Measurements from ENCODE around the gene PLCB2. TPM values are rescaled to one million over a fixed set of nuclear protein-coding genes. Genes with fewer than 3 reads are reported as not detected.
A peak's percentile ranks its signal among the peaks of the same experiment; 100 is the strongest.

PLCB2 gene
- total and polyA plus RNA-seq, 9 of the 15 experiments (the other 6 are each of a cell fraction or from before 2014, with no cell fraction given), result 0.37 to 12.3 (median 8.0) TPM

DNA sequence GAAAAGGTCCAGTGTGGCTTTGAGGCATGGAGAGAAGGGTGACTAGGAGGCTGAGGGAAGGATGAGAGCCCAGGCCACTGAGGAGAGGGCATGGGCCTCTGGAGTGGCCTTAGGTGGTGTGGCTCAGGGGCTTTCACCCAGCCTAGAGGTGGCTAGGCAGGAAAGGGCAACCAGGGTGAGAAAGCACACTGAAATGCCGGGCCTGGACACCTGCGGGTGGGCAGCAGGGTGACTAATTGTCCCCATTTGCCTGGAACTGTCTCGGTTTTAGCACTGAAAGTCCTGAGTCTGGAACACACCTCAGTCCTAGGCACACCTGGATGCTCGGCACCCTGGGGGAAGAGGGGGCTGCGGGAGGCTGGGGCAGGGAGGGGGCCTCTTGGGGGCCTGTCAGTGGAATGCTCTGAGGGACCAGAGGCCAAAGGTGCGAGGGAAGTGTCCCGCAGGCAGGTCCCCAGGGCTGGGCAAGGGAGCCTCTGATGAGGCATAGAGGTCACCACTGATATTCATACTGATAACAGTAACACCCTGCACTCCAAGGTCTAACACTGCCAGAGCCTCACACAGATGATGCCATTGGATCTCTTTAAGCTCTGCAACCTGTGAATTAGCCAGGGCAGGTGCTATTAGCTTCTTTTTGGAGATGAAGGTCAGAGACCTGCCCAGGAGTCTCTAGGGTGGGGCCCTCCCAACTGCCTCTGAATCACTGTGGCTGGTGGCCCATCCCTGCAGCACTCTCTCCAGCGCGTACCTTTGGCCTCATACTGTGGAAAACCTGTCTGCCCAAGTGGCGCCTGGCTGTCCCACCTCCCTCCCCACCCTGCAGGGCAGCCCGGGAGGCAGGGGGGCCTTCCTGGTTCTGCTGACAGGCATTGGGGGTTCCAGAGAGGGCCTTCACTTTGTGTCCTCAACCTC is 40.1 kb upstream of the PLCB2 start (continued):
- TF ChIP-seq, protein P1, sequence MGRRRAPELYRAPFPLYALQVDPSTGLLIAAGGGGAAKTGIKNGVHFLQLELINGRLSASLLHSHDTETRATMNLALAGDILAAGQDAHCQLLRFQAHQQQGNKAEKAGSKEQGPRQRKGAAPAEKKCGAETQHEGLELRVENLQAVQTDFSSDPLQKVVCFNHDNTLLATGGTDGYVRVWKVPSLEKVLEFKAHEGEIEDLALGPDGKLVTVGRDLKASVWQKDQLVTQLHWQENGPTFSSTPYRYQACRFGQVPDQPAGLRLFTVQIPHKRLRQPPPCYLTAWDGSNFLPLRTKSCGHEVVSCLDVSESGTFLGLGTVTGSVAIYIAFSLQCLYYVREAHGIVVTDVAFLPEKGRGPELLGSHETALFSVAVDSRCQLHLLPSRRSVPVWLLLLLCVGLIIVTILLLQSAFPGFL (CRISPR knock-in tag; IDR thresholded peaks at IDR 0.05), result no peak
- TF ChIP-seq, protein P2, sequence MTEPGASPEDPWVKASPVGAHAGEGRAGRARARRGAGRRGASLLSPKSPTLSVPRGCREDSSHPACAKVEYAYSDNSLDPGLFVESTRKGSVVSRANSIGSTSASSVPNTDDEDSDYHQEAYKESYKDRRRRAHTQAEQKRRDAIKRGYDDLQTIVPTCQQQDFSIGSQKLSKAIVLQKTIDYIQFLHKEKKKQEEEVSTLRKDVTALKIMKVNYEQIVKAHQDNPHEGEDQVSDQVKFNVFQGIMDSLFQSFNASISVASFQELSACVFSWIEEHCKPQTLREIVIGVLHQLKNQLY (CRISPR knock-in tag; conservative IDR thresholded peaks at IDR 0.05), result no peak

DNA sequence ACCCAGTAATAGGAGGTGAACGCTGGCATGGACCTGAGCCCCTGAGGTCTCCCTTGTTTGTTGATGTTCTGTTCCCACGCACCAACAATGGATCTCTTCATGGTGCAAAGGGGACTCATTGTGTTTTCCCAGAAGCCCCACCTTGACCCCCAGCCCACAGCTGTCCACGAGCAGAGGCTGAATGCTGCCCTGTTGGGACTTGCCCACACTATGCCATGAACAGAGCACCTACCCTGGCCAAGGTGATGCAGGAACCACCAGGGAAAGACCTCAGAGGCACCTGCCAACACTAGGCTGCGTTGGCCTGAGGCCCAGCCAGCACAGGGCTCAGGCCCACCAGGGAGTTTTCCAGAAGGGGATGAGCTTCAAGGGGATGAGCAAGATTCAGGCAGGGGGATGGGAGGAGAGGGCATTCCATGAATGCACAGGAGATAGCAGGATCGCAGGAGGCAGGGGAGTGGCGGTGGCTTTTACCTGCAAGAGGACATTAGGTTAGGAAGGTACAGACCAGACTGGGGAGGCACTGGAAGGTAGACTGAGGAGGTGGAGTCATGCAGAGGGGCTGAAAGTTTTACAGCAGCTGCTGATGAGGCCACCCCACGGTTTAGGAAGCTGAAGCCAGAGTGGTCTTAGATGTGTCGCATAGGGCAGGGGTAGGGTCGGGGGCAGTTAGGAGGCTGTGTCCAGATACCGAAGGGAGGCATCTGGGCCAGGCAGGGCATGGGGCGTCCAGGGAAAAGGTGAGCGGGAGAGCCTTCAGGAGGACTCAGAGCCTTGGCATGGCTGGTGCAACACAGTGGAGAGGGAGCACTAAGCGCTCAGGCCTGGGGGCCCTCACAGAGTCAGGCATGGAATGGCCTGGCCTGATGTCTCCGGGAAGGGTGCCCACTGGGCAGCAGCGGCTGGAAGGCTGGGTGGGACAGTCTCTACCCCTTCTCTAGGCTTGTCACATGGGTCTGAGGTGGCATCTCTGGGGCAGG is 39.1 kb upstream of the PLCB2 start:
- in situ Hi-C loops (cut with MboI), result loop anchor here (5.0 to 10.0 kb wide), 2 partner anchors 75 to 538 kb away; no protein-coding TSS in a partner anchor
- DNase-seq (ENCODE audit: extremely low read depth in 1 of 4, low spot score in 3 of 4) (no peak), FAIRE-seq (no peak), ATAC-seq (no peak)
- BruUV-seq (replicated peaks), result no TSS peak
- Histone ChIP-seq H3K4me3 (no peak overlapping the region), H4K20me1 (replicated peaks; ENCODE audit: control insufficient read depth, insufficient read depth, low read length) (no peaks in the 10 kb centered on the region; the same call in 1 of the 2 replicates), H3K9ac (ENCODE audit: insufficient read depth in 1 of 2, low read depth in 2 of 2, low read length in 2 of 2) (peak overlapping the region in 1 of 2 experiments; percentile 40; a peak in 2 of 4 replicates), H3K4me1 (replicated peaks in 1 of 2; ENCODE audit: control insufficient read depth in 2 of 2, insufficient read depth in 2 of 2, low read length in 2 of 2) (peaks cover 0 to 9% of the 10 kb centered on the region in 2 experiments; a peak in 1 of 5 replicates), H3K79me2 (ENCODE audit: control insufficient read depth, insufficient read depth, low read length) (no peaks in the 10 kb centered on the region), H3K9me1 (ENCODE audit: control insufficient read depth, insufficient read depth, low read length) (no peaks in the 10 kb centered on the region), H3K27ac (ENCODE audit: extremely low read depth, low read depth, low read length) (no peak overlapping the region), H3K9me3 (replicated peaks; ENCODE audit: control insufficient read depth, insufficient read depth, low read depth, low read length) (no peaks in the 10 kb centered on the region; the same call in 1 of the 2 replicates), H2AFZ (ENCODE audit: low read depth, low read length) (no peak overlapping the region), H3K36me3 (ENCODE audit: control insufficient read depth, insufficient read depth, low read length) (no peaks in the 10 kb centered on the region), H3K4me2 (ENCODE audit: insufficient read depth, low read length) (no peak overlapping the region), H3K27me3 (ENCODE audit: control insufficient read depth in 2 of 2, insufficient read depth in 2 of 2, low read length in 2 of 2) (no peaks in the 10 kb centered on the region)
- whole genome bisulfite sequencing (ENCODE audit: insufficient coverage, low coverage, missing lambda C conversion rate), result 21% methylated on average over 13 of the region's 15 CpGs
- intact Hi-C loops (cut with micrococcal nuclease), result no loop called here
- POLR2A ChIA-PET, result interaction anchor here (0.6 to 1.8 kb wide), 2 partner anchors 10 to 49 kb away, joined by 3 to 7 read pairs; no protein-coding TSS in a partner anchor
- CTCF ChIA-PET (ENCODE audit: low intra/inter-chr PET ratio), result no interaction called here
- TF ChIP-seq POLR2H (tag; IDR thresholded peaks at IDR 0.05; ENCODE audit: low read depth), result no peak
- TF ChIP-seq CAMTA2 (CRISPR knock-in tag; conservative IDR thresholded peaks at IDR 0.05), result no peak
- TF ChIP-seq ZNF324 (CRISPR knock-in tag; IDR thresholded peaks at IDR 0.05), result no peak
- TF ChIP-seq, protein P3, sequence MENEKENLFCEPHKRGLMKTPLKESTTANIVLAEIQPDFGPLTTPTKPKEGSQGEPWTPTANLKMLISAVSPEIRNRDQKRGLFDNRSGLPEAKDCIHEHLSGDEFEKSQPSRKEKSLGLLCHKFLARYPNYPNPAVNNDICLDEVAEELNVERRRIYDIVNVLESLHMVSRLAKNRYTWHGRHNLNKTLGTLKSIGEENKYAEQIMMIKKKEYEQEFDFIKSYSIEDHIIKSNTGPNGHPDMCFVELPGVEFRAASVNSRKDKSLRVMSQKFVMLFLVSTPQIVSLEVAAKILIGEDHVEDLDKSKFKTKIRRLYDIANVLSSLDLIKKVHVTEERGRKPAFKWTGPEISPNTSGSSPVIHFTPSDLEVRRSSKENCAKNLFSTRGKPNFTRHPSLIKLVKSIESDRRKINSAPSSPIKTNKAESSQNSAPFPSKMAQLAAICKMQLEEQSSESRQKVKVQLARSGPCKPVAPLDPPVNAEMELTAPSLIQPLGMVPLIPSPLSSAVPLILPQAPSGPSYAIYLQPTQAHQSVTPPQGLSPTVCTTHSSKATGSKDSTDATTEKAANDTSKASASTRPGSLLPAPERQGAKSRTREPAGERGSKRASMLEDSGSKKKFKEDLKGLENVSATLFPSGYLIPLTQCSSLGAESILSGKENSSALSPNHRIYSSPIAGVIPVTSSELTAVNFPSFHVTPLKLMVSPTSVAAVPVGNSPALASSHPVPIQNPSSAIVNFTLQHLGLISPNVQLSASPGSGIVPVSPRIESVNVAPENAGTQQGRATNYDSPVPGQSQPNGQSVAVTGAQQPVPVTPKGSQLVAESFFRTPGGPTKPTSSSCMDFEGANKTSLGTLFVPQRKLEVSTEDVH (IDR thresholded peaks at IDR 0.05; ENCODE audit: low read depth, partially characterized antibody), result no peak
- TF ChIP-seq ZNF445 (CRISPR knock-in tag; IDR thresholded peaks at IDR 0.05; ENCODE audit: low read depth), result no peak
- no peak for TF ChIP-seq ZKSCAN3 (CRISPR knock-in tag; IDR thresholded peaks at IDR 0.05)
- no peak for TF ChIP-seq ZNF212 (CRISPR knock-in tag; IDR thresholded peaks at IDR 0.05)
